HG02610 (cell line): ENCODE results near the gene RNU1-4.
"Not testable (repeated sequence)": the region's sequence is repeated elsewhere in the genome, so short reads cannot be mapped to it uniquely, and the experiment has no call there.

ENCODE experiments used
- ATAC-seq: cut with Tn5 transposase; IDR thresholded peaks from one replicate; pipeline ENCODE4 v1.9.1; 2021; ENCODE audit warnings: mild to moderate bottlenecking, moderate library complexity; ENCODE audit not compliant: unreplicated experiment

RNU1-4 gene

DNA sequence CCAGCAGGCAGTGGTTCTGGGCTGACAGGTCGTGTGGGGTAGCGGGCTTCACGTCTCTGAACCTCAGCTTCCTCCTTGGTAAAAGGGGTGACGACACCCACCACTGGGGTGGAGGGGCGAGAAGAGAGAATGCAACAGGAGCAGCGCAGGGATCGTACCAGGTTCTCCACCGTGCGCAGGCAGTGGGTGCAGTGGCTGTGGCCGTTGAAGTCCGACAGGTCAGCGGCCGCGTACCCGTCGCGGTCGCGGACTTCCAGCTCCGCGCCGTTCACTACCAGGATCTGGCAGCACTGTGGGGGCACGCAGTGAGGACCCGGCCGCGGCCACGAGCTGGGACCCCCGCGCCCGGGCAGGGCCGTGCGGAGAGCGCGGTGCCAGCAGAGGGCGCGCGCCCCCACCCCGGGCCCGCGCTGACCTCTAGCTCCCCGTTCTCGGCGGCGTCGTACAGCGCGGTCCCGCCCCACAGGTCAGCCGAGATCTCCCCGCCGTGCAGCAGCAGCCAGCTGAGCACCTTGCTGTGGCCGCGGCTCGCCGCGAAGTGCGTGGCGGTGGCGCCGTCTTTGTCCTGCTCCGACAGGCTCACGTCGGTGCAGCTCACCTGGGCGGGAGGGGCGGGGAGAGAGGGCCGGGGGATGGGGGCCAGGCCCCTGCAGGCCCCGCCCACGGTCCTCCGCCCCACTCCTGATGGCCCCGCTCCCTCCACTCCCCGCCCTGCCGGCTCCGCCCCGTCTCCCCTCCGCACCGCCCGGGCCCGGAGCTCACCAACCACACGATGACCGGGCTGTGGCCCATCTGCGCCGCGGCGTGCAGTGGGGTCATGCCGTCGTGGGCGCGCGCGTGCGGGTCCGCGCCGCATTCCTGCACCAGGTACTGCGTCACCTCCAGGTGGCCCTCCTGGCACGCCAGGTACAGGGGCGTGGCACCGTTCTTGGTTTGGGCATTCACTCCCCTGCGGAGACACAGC lies 32.9 kb upstream of the RNU1-4 start:
- ATAC-seq = not testable (repeated sequence)

DNA sequence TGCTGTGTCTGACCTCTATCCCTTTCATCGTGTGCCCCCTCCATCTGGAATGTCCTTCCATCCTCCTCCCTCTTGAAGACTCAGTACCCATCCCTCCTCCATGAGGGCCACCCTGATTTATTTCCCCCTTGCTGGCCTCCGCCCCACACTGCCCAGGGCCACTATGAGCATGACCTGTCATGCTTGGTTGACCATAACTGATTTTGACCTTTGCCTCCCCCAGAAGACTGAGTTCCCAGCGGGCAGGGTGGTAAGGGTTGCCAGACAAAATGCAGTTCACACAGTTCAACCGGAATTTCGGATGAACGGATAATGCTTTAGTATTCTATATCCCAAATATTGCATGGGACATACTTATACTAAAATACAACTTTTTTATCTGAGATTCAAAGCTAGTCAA lies 31.6 kb upstream of the RNU1-4 start:
- ATAC-seq = not testable (repeated sequence)

- not testable (repeated sequence) for ATAC-seq
Observed at GRCh38 chr1:16709659-16710087, 30.6 kb upstream of the RNU1-4 start.

- ATAC-seq = not testable (repeated sequence)
Observed at GRCh38 chr1:16710618-16711017, 29.7 kb upstream of the RNU1-4 start.

GRCh38 chr1:16712131-16712530 lies 28.2 kb upstream of the RNU1-4 start:
- not testable (repeated sequence) for ATAC-seq

DNA sequence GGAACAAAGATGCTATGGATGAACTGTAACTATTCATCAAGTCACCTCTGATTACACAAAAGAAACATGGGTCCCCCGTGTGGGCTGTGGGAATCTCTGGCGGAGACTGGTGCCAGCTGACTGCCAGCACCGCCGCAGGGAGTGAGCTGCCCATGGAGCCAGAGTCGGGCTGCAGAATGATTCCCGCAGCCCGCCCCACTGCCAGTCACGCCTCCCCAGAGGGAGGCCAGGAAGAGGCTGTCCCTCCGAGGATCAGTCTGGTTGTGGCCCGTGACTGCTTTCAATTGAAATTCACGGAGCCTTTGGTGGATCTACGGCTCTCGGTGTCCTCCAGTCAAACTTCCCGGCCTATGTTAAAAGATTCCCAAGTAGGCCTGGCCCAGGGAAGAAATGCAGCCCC lies 27.7 kb upstream of the RNU1-4 start:
- ATAC-seq = not testable (repeated sequence)

DNA sequence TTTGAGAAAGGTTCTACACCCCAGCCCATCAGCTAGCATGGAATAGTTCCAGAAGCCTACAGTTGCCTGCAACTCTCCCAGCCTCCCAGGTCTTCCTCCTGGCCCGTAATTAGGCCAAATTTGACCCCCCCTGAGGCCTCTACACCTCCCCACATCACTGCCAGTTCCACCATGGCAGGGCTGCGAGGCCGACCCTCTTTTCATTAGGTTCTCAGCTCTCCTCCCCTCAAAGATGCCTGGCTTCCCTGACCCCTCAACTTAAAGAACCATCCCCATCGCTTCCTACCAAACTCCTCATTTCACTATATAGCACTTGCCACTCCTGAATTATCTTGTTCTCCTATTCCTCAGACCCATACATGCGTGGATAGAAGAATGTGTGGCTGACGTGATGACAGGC lies 27.3 kb upstream of the RNU1-4 start:
- not testable (repeated sequence) for ATAC-seq

GRCh38 chr1:16713480-16713879 lies 26.8 kb upstream of the RNU1-4 start:
- not testable (repeated sequence) for ATAC-seq

DNA sequence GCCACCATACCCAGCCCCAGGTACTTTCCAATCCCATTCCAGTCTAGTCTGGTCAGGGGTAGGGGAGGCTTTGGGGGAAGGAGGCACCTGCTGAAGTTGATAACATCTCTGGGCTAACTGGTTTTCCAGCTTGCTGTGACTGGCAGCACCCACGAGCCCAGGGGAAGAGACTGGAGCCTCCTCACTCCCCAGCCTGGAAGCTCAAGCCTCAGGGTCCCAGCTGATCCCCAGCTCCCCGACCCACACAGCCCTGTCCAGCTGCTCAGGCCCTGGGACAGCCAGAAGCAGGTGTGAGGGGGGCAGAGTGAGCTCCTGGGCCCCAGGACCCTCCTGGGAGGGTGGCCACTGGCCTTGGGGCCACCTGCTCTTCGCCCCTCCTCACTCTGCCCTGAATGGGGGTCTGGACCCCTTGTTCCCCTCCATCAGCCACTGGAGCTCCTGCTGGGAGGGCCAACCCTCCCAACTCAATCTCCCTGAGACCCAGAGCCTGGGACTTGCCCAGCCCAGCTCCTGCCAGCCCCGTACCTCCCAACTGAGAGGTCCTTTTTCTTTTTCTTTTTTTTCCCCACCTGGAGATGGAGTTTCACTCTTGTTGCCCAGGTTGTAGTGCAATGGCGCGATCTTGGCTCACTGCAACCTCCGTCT lies 23.5 kb upstream of the RNU1-4 start:
- no peak for ATAC-seq

GRCh38 chr1:16717336-16718098 lies 22.8 kb upstream of the RNU1-4 start:
- no peak for ATAC-seq

- not testable (repeated sequence) for ATAC-seq
Observed at GRCh38 chr1:16718099-16718907, 22.0 kb upstream of the RNU1-4 start.

DNA sequence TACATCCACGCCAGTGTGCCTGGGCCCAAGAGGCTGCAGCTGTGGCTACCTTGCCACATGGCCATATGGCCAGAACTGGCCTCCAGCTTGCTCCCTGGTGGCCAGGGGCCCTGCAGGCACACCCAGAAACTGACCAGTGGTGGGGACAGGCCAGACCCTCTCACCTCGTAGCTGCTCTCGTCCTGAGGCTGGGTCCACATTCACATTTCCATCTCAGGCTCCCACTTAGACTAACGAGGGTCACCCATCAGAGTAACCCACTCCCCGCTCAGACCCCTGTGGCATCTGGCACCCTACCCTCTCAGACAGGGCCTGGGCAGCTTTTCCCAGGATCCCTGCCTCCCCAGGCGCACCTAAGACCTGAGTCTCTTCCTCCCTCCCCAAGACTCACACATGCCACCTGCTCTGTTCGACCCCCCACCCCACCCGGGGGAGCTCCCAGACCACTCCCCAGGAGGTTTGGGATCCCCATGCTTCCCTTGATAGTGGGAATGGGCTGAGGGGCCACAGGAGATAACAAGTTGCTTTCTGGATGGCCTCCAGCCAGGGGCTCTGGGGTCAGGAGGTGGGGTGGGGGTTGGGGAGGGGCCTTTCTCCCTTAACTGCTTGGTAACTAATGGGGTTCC lies 21.3 kb upstream of the RNU1-4 start:
- ATAC-seq = no peak

GRCh38 chr1:16719571-16720350 lies 20.6 kb upstream of the RNU1-4 start:
- ATAC-seq = no peak

- ATAC-seq = no peak
Observed at GRCh38 chr1:16720351-16721223, 19.7 kb upstream of the RNU1-4 start.

DNA sequence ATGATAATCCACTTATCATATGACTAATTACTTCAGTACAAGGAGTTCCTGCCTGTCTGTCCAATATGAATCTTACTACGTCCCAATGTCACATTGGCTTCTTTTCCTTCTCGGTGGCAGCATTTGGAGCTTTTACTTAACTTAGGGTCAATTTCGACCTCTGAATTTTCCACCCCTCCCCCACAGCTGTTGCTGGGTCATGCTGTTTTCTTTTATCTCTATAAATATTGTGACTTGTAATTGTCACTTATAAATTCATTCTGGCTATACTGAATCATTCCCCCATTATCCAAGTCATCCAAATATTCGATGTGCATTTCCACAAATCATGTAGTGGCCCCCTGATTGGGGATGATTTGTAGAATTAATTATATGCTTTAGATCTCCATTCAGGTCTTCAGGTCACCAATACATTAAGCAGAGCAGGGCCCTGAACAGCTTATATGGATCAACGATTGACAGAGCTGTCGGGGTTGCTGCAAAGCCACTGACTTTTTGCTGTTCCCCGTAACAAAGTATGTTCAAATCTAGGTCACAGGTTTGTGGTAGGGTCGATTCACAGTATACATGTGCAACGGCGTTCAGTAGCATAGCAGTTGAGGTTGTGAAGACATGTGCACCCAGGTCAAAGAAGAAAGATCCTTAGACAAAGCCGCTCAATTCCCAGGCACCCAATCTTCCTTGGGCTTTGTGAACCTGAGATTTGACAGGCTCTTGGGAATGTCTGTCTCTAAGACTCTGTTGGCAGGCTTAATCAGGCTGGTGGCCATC lies 18.3 kb upstream of the RNU1-4 start:
- ATAC-seq = no peak

DNA sequence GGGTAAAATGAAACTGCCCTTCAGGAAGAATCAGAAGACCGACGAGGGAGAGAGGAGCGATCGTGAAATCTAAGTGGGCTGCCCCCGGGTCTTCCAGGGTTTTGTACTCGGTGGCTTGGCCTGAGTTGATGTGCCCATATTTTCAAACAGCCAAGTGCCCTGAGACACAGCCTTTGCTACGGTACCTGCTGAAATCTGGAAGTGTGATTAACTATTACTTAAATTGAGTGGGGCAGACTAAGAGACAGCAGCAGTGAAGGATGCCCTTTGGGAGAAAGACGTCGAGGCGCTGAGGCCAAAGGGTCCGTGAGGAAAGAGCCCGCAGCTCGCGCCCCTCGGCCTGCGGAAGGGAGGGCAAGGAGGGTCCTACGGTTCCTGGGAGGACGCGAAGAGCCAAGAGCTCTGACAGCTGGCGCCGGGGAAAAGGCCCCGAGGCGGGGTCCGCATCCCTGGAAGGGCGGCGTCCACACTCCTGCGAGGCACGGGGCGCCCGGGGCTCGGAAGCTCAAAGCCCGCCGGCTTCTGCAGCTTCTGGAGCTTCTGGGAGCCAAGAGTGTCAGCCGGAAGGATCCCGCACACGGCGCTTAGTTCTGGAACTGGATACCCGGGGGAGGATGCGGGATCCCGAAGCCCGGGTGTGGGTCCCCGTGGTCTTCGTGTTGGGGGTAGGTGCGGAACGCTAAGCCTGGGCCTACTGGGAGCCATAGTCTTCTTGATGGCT lies 15.4 kb upstream of the RNU1-4 start:
- ATAC-seq = no peak
